Mesodermal cell (in vitro differentiated cells): ENCODE results near the gene RASA3.

Experiments used
- H3K27ac ChIP-seq: 2 replicates; pipeline ENCODE4 v1.7.0; 2013; ENCODE audit warnings: mild to moderate bottlenecking, low read depth, low read length, moderate library complexity; ENCODE audit not compliant: severe bottlenecking
- H3K36me3 ChIP-seq: 2 replicates; pipeline ENCODE4 v1.7.1; 2013; ENCODE audit warnings: mild to moderate bottlenecking, low read length, moderate library complexity; ENCODE audit not compliant: control insufficient read depth, insufficient read depth
- H3K4me1 ChIP-seq: one replicate; pipeline ENCODE4 v1.7.1; 2013; ENCODE audit warnings: mild to moderate bottlenecking, low read length; ENCODE audit not compliant: insufficient read depth, control insufficient read depth, poor library complexity, severe bottlenecking
- H3K4me3 ChIP-seq: 2 replicates; pipeline ENCODE4 v1.7.0; 2013; ENCODE audit warnings: low read length, control low read depth, mild to moderate bottlenecking; ENCODE audit not compliant: insufficient read depth, poor library complexity, severe bottlenecking; ENCODE audit errors: extremely low read depth
- H3K9me3 ChIP-seq: 2 replicates; pipeline ENCODE4 v1.7.1; 2013; ENCODE audit warnings: mild to moderate bottlenecking, low read length, moderate library complexity; ENCODE audit not compliant: control insufficient read depth
- whole genome bisulfite sequencing, 2 experiments: methylation state at CpG; one replicate each; pipeline ENCODE4 v1.1.5; 2013; ENCODE audit warnings: missing lambda C conversion rate in 2 of 2; ENCODE audit not compliant: insufficient coverage in 2 of 2; 5-methylcytosine and 5-hydroxymethylcytosine counted together

The RASA3 gene

DNA sequence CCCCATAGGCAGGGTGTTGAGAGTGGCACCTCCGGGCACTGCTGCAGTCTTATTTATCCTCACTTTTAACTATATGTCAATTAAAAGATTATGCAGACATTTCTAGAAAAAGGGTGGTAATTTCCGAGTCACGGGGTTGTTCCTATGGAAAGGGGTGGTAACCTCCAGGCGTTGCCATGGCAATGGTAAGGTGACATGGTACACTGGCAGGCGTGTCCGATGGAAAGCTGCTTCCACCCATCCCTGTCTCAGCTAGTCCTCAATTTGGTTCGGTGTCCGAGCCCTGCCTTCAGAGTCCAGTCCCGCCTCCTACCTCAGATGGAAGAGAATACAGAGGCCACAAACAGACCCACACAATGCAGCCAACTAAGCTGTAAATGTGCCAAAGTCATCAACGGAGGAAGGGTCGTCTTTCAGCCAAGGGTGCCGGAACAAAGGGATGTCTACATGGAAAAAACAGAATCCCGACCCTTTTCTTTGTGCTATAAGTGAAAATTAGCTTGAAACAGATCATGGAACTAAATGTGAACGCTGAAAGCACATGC is 85.9 kb downstream of the RASA3 start:
- H3K27ac ChIP-seq = no peak overlapping the region
- WGBS, 2 experiments = 89 to 93% methylated on average over 9 to 12 of the region's 14 CpGs
- peaks cover 19% of the 10 kb centered on the region for H3K4me1 ChIP-seq
- peaks cover 63% of the 10 kb centered on the region for H3K36me3 ChIP-seq
- no peak overlapping the region for H3K4me3 ChIP-seq
- H3K9me3 ChIP-seq = no peaks in the 10 kb centered on the region

DNA sequence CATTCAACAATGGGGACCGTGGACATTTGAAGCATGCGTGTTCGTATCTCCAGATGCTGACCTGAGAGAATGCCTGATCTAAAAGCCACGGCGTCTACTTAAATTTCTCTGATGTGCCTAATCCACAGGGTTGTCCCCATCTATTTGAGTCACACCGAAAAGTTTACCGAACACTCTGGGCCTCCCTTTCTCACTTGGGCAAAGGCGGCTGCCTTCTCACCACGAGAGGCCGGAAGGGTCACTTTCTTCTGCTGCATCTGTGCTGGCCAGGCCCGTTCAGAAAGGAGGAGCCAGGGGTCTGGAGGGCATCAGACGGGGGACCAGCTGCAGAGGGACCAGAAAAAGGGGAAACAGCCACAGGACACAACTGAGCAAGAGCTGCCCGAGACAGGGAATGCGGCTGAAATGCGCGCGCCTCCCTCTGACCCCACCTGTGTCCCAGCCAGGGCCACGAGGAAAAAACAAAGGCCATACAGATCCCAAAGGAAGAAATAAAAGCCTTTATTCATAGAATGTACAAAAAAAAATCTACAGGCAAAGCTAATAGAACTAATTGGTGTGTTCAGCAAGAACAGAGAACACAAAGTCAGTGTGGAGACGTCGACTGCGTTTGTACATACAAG is 87.2 kb downstream of the RASA3 start:
- 50 to 74% methylated on average over 11 of the region's 21 CpGs for WGBS, 2 experiments
- peaks cover 19% of the 10 kb centered on the region for H3K4me1 ChIP-seq
- H3K4me3 ChIP-seq = no peak overlapping the region
- H3K27ac ChIP-seq = peak overlapping the region; percentile 86
- peaks cover 64% of the 10 kb centered on the region for H3K36me3 ChIP-seq
- H3K9me3 ChIP-seq = no peaks in the 10 kb centered on the region

DNA sequence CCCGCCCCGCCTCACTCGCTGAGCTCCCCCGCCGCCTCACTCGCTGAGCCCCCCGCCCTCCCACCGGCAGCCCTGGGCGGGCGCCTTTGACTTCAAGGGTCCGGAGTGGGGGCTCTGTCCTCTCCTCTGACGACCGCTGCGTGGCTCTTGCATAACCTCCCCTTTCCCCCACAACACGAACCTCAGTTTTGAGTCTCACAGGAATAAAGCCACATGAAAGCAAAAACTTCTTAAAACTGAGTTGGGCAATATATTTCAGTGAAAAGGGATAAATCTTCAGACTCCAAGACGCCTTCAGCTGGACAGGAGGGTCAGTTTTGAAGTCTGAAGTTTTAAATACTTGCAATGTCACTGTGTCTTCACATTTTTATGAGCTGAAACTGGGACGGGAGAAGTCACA is 87.9 kb downstream of the RASA3 start:
- H3K9me3 ChIP-seq = no peaks in the 10 kb centered on the region

DNA sequence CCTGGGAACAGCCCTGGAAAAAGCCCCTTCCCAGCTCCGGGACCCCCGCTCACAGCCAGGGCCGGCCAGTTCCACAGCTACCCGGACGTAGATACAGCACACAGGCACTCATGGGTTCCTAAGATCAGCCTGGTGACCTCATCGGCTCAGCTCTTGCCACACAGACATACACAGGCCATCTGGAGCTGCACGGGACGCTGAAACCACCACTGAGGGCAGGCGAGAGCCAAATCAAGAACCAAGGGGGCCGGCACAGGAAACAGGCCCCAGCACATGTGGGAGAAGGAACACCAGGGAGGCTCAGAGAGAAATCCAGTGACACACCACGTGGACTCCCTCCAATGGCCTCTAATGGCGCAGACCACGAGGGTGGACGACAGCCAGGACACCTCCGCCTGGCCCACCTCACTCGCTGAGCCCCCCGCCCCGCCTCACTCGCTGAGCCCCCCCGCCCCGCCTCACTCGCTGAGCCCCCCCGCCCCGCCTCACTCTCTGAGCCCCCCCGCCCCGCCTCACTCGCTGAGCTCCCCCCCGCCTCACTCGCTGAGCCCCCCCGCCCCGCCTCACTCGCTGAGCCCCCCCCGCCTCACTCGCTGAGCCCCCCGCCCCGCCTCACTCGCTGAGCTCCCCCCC is 88.9 kb downstream of the RASA3 start:
- Histone ChIP-seq H3K9me3 (no peaks in the 10 kb centered on the region), H3K36me3 (peaks cover 55% of the 10 kb centered on the region), H3K4me3 (no peak overlapping the region), H3K27ac (peak overlapping the region; percentile 83), H3K4me1 (peaks cover 19% of the 10 kb centered on the region)
- WGBS, 2 experiments = 52 to 56% methylated on average over 10 to 15 of the region's 37 CpGs

More for the DNA sequence above, 87.9 kb downstream of the RASA3 start:
- Histone ChIP-seq H3K4me1 (peaks cover 16% of the 10 kb centered on the region), H3K36me3 (peaks cover 59% of the 10 kb centered on the region), H3K27ac (peak overlapping the region; percentile 86), H3K4me3 (no peak overlapping the region)
- 19 to 43% methylated on average over 3 to 8 of the region's 17 CpGs for WGBS, 2 experiments

DNA sequence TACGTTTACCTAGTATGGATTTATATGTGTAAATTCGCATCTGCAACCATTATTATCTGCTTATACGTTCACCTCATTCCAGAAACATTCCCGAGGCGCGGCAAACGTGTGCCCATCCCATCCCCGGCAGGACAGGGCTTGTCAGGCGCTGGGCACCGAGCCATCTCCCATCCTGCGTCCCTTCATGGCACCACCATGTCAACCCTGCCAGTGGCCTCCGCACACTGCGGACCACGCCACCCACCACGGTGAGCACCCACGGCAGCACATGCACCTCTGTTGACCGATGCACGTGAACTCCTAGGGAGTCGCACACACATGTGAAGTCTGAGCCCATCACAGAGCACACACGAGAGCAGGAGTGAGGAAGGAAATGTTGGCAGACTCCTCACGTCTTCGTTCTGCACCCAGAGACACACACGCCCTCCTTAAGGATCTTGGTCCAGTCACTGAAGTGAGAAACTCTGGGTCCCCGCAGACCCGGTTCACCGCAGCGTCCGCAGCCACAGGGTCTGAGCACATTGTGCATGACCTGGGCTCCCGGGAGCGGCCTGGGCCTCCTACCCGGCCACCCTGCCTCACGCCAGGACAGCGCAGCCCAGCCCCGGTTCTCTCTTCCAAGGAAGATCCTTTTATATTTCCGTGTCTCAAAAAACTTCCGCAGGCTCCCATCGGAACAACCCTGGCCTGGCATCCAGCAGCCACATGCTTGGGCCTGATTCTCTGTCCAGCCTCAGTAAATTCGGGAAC is 90.2 kb downstream of the RASA3 start:
- 97% methylated on average over 34 to 35 of the region's 38 CpGs for WGBS, 2 experiments
- no peak overlapping the region for H3K4me3 ChIP-seq
- no peaks in the 10 kb centered on the region for H3K9me3 ChIP-seq
- H3K4me1 ChIP-seq = peaks cover 19% of the 10 kb centered on the region
- no peak overlapping the region for H3K27ac ChIP-seq
- peaks cover 58% of the 10 kb centered on the region for H3K36me3 ChIP-seq

DNA sequence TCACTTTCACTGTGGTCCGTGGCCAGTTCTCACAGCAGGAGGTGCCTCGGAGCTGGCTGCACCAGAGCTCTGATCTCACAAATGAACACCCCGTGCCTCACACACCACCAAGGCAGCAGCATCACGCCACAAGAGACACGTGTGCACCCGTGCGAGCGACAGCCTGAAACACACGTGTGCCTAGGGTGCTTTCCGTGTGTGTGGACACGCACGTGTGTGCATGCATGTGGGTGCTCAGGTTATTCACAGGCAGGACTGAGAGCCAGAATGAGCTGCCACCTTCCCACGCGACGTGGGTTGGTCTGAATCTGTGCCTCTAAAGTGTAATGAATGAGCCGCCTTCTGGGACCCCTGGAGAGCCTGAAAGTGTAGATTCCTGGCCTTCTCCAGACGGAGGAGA is 90.9 kb downstream of the RASA3 start:
- WGBS, 2 experiments = 90 to 96% methylated on average over 17 of the region's 17 CpGs
- Histone ChIP-seq H3K4me1 (peaks cover 15% of the 10 kb centered on the region), H3K9me3 (no peaks in the 10 kb centered on the region), H3K36me3 (peaks cover 56% of the 10 kb centered on the region), H3K27ac (no peak overlapping the region), H3K4me3 (no peak overlapping the region)

DNA sequence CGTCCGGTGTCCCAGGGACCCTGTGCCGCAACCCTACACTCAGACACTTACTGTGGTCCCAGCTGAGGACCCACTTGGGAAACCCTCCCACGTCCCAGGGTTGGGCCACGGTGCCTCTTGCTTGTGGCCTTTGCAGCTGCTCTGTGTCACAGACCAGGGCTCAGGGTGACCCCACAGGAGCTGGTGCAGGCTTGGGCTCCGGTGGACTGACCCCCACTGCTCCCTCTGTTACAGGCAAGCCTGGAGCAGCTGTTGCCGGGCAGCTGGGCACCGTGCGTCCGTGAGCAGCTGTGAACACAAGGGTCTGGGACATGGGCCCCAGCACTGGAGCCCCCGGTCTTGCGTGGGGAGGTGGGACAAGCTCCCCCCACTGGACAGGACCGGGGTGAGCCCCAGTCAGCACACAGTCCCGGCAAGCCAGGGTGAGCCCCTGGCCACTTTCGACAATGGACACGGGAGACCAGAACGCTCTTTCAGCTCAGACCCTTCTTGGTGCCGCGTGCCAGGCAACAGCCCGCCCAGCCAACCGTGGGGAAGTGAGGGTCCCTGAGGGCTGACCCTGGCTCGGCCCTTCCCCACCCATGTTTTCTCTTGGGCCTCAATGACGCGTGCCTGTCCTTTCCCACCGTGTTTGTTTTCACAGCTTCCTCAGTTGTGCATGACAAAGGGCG is 92.8 kb downstream of the RASA3 start:
- no peak overlapping the region for H3K27ac ChIP-seq
- H3K9me3 ChIP-seq = no peaks in the 10 kb centered on the region
- H3K36me3 ChIP-seq = peaks cover 63% of the 10 kb centered on the region
- WGBS, 2 experiments = 86 to 88% methylated on average over 26 of the region's 26 CpGs
- H3K4me1 ChIP-seq = peaks cover 23% of the 10 kb centered on the region
- H3K4me3 ChIP-seq = no peak overlapping the region

DNA sequence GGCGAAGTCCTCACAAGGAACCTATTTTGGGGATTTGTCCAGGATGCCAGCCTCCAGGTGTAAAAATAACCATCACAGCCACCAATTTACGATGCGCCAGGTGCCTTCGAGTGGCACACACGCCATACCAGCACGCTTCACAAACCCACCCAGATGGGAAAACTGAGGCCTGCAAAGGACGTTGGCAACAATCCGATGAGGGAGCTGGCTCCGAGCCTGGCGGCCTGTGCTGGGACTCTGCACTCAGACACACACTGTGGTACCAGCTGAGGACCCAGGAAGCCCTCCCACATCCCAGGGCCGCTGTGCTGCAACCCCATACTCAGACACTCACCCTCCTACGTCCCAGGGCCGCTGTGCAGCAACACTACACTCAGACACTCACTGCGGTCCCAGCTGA is 93.5 kb downstream of the RASA3 start:
- H3K27ac ChIP-seq = no peak overlapping the region
- 94 to 95% methylated on average over 14 of the region's 14 CpGs for WGBS, 2 experiments
- H3K4me1 ChIP-seq = peaks cover 23% of the 10 kb centered on the region
- H3K4me3 ChIP-seq = no peak overlapping the region
- H3K9me3 ChIP-seq = no peaks in the 10 kb centered on the region
- peaks cover 63% of the 10 kb centered on the region for H3K36me3 ChIP-seq

DNA sequence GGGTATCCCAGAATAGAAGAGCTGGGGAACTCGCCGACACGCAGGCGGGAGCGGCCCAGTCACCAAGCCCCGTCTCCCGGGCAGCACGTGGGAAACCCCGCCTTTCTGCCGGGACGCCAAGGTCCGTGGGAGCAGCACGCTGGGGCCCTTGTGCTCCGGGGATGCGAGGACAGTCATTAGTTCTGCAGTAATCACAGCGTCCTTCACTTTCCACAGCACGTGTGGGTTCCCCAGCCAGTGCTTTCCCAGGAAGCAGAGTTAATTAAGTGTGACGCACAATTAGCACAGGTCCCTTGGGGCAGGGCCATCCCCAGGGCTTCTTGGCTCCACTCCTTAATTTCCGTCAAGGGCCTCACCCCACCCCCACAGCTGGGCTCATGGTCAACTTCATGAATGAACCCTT is 94.2 kb downstream of the RASA3 start:
- H3K36me3 ChIP-seq = peaks cover 63% of the 10 kb centered on the region
- WGBS, 2 experiments = 89 to 93% methylated on average over 18 to 19 of the region's 19 CpGs
- H3K9me3 ChIP-seq = no peaks in the 10 kb centered on the region
- no peak overlapping the region for H3K27ac ChIP-seq
- H3K4me3 ChIP-seq = no peak overlapping the region
- H3K4me1 ChIP-seq = peaks cover 23% of the 10 kb centered on the region

DNA sequence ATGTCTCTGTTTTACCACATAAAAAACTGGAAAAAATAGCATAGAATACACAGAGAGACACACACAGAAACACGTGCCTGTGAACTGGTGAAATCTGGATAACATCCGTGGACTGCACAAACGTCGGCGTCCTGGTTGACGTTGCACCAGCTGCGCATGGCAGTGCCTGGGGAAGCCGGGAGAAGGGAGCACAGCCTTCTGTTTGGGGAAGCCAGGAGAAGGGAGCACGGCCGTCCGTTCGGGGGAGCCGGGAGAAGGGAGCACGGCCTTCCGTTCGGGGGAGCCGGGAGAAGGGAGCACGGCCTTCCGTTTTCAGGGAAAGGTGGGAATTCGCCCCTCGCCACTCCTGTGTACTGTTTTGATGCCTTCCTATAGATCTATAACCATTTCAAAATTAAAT is 94.7 kb downstream of the RASA3 start:
- H3K4me3 ChIP-seq = no peak overlapping the region
- H3K27ac ChIP-seq = no peak overlapping the region
- H3K4me1 ChIP-seq = peaks cover 20% of the 10 kb centered on the region
- H3K36me3 ChIP-seq = peaks cover 60% of the 10 kb centered on the region
- H3K9me3 ChIP-seq = no peaks in the 10 kb centered on the region
- WGBS, 2 experiments = 95 to 97% methylated on average over 13 to 18 of the region's 21 CpGs
